Lower leg skin (tissue), 4 donors: ENCODE results near the gene CSNK1G2. TPM values are rescaled to one million over a fixed set of nuclear protein-coding genes. Genes with fewer than 3 reads are reported as not detected.

Experiments used
- DNase-seq, 2 donors: peaks; one replicate each; pipeline ENCODE4 v3.0.0-alpha.2; 2019; ENCODE audit warnings: low spot score in 2 of 2
- H3K4me3 ChIP-seq: fragments of 200-600 bp; sonication (generic); 2 replicates; pipeline ENCODE4 v1.5.1; 2017; ENCODE audit warnings: mild to moderate bottlenecking, low read depth; ENCODE audit not compliant: poor library complexity, severe bottlenecking
- POLR2A ChIP-seq, 2 donors: fragments of 450-650 bp; IDR thresholded peaks; one replicate each; pipeline ENCODE4 v1.6.1; 2016 to 2017; ENCODE audit warnings: antibody characterized with exemption in 2 of 2, mild to moderate bottlenecking in 1 of 2, moderate library complexity in 1 of 2
- whole genome bisulfite sequencing, 2 donors: methylation state at CpG; one replicate each; pipeline ENCODE4 v1.1.5; 2018; 5-methylcytosine and 5-hydroxymethylcytosine counted together
- intact Hi-C: fragments of 100-400 bp; cut with DNase I; formaldehyde crosslinking; loops from one replicate; pipeline ENCODE4 v1.15.0; 2023; ENCODE audit warnings: low total_unique reads
- total RNA-seq, 4 donors: library from RNA; depleted of rRNA; stranded (reverse); fragments of >200 nt; gene quantifications; one replicate each; pipeline ENCODE4 v1.1.0, GENCODE V29; 2016
- TF ChIP-seq, protein P1 (sequence below), 3 donors: fragments of 450-650 bp; IDR thresholded peaks; one replicate each; pipeline ENCODE4 v1.5.1; 2016; ENCODE audit warnings: antibody characterized with exemption in 3 of 3, mild to moderate bottlenecking in 3 of 3, moderate library complexity in 2 of 3

Gene CSNK1G2
- total RNA-seq, 4 donors from 2014 or later: 58.8 to 76.9 (median 63.1) TPM

DNA sequence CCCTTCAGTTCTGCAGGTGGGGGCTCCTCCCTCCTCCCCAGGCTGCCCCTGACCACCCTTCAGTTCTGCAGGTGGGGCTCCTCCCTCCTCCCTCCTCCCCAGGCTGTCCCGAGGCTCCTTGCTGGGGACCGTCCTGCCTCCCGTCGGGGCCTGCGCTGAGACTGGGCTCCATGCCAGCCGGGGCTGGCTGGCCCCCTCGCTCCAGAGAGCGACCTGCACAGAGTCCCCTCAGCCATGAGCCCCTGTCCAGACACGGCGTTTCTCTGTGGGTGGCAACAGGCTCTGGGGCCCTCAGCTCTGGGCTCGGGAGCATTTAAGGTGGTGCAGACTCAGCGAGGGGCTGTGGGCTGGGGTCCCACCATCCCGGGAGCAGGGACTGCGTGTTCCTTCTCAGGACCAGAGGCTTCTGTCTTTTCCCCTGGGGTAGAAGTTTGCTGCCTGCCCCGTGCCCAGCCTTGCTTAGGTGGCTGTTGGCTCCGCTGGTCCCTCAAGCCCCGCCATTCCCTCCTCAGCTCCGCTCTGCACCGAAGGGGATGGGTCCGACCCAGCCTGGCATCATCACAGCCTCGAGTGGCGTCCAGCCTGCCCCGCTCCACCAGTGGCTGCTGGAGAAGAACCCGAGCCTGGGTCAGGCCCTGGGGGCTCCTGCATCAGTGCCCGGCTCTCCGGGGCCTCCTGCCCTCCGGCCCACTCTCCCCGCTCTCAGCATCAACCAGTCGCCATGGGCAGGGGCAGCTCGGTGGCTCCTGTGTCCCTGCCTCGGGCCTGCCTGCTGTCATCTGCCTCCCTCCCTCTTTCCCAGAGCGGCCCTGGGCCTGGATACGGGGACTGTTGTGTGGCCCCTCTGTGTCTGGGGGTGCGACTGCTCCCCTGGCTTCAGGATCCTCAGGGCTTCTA, 27.6 kb downstream of the CSNK1G2 start:
- H3K4me3 ChIP-seq: no peak overlapping the region
- intact Hi-C loops: no loop called here
- no peak for DNase-seq
- TF ChIP-seq, protein P1, sequence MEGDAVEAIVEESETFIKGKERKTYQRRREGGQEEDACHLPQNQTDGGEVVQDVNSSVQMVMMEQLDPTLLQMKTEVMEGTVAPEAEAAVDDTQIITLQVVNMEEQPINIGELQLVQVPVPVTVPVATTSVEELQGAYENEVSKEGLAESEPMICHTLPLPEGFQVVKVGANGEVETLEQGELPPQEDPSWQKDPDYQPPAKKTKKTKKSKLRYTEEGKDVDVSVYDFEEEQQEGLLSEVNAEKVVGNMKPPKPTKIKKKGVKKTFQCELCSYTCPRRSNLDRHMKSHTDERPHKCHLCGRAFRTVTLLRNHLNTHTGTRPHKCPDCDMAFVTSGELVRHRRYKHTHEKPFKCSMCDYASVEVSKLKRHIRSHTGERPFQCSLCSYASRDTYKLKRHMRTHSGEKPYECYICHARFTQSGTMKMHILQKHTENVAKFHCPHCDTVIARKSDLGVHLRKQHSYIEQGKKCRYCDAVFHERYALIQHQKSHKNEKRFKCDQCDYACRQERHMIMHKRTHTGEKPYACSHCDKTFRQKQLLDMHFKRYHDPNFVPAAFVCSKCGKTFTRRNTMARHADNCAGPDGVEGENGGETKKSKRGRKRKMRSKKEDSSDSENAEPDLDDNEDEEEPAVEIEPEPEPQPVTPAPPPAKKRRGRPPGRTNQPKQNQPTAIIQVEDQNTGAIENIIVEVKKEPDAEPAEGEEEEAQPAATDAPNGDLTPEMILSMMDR (IDR thresholded peaks at IDR 0.05): no peak
- TF ChIP-seq POLR2A (IDR thresholded peaks at IDR 0.05): no peak
- WGBS, 2 donors: 84 to 88% methylated on average over 26 to 30 of the region's 34 CpGs

- no peak for DNase-seq
- no peak overlapping the region for H3K4me3 ChIP-seq
- TF ChIP-seq POLR2A (IDR thresholded peaks at IDR 0.05): no peak
- TF ChIP-seq, protein P1 (IDR thresholded peaks at IDR 0.05): no peak
- intact Hi-C loops: no loop called here
- 93 to 95% methylated on average over 47 to 49 of the region's 49 CpGs for WGBS, 2 donors
Observed at GRCh38 chr19:1969176-1970002, 28.4 kb downstream of the CSNK1G2 start.

DNA sequence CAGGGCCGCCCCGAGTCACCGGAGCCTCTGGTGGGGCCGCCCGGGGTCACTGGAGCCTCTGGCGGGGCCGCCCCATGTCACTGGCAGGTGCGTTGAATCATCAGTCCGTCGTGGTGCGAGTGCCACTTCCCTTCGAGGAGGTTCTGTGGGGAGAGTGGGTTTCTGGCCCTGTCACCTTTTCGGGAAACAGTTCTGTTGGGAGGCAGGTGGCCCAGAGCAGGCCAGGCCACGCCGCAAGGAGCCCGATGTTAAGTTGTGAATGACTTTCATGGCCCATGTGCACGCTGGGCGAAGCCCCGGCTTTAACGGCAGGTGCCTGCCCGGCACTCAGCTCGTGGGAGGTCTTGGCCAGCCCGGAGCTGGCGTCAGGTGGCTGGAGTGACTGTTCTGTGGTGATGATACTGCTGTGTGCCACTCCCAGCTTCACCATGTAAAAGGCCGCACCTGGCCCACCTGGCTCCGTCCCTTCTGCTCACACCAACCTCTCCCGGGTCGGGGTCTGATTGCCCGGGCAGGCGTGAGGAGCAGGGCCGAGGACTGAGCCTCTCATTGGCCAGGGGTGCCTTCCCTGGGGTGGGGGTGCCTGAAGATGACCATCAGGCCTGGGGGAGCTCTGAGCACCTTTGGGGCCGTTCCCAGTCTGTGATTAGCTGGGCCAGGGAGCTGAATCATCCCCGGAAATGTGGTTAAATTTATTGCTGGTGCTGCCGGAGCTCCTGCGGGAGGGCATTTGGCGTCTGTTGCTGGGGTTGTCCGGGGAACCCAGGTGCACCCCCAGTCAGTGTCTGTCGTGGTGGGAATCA, 29.2 kb downstream of the CSNK1G2 start:
- WGBS, 2 donors: 90% methylated on average over 36 to 37 of the region's 38 CpGs
- TF ChIP-seq POLR2A (IDR thresholded peaks at IDR 0.05): no peak
- TF ChIP-seq, protein P1 (IDR thresholded peaks at IDR 0.05): no peak
- DNase-seq: no peak
- H3K4me3 ChIP-seq: no peak overlapping the region
- intact Hi-C loops: no loop called here

- TF ChIP-seq POLR2A (IDR thresholded peaks at IDR 0.05): no peak
- TF ChIP-seq, protein P1 (IDR thresholded peaks at IDR 0.05): no peak
- 85 to 94% methylated on average over 24 to 27 of the region's 27 CpGs for WGBS, 2 donors
- no peak overlapping the region for H3K4me3 ChIP-seq
- DNase-seq: no peak
- intact Hi-C loops: no loop called here
Observed at GRCh38 chr19:1970806-1971502, 30.0 kb downstream of the CSNK1G2 start.
